ENCODE measurements around the gene ORAI1.
"Not testable (repeated sequence)": the region's sequence is repeated elsewhere in the genome, so short reads cannot be mapped to it uniquely, and the experiment has no call there.

Gene ORAI1

DNA sequence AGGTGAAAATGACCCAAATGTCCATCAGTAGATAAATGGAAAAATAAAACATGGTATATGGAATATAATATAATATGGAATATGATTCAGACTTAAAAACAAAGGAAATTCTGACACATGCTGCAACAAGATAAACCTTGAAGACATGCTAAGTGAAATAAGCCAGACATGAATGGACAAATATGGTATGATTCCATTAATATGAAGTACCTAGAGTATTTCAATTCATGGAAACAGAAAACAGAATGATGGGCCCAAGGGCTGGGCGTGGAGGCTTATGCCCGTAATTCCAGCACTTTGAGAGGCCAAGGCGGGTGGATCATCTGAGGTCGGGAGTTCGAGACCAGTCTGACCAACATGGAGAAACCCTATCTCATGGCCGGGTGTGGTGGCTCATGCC lies 22.7 kb upstream of the ORAI1 start:
- DNase-seq (ENCODE audit: low read depth in 1 of 2, low spot score in 1 of 2): no peak

DNA sequence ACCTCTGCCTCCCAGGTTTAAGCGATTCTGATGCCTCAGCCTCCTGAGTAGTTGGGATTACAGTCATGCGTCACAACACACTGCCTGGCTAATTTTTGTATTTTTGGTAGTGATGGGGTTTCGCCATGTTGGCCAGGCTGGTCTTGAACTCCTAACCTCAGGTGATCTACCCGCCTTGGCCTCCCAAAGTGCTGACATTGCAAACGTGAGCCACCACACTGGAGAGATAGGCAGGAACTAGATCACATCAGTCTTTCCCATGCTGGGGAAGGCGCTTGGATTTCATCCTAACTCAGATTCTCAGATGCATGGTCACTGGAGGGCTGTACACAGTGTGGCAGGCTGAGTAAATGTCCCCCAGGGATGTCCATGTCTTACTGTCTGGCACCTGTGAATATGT lies 18.0 kb upstream of the ORAI1 start:
- no peak for DNase-seq (ENCODE audit: low read depth in 1 of 2, low spot score in 1 of 2)

DNA sequence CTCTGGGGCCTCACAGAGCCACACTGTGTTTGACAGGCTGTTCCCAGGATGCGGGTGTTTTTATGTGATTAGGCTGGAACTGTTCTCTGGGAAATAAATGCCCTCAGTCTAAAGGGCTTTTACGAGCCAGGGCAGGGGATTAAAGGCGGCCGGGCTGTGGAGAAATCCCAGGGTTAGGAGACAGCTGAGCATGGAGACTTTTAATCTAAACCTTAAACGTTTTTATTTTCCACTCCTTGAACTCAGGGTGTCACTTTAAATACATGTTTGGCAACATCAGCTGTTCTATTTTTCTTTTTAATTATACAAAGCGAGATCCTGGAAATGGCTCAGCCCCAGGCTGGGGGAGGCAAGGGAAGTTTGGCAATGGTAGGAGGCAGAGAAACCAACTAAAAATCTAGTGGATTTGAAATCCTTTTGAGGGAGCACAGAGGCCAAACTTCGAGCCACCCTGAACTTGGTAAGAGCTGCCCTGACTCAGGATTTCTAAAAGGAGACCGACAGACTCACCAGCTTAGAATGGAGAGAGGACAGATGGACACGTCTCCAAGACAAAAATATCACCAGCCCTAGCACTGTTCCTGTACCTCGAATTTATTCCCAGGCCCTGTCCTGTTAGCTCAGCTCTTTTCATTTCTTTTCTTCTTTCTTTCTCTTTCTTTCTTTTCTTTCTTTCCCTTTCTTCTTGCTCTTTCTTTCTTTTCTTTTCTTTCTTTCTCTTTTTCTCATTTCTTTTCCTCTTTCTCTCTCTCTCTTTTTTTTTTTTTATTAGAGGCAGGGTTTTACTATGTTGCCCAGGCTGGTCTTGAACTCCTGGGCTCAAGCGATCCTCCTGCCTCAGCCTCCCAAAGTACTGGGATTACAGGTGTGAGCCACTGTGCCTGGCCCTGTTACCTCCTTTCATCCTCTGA lies 15.8 kb upstream of the ORAI1 start:
- no peak for DNase-seq (ENCODE audit: low read depth in 1 of 2, low spot score in 1 of 2)

DNA sequence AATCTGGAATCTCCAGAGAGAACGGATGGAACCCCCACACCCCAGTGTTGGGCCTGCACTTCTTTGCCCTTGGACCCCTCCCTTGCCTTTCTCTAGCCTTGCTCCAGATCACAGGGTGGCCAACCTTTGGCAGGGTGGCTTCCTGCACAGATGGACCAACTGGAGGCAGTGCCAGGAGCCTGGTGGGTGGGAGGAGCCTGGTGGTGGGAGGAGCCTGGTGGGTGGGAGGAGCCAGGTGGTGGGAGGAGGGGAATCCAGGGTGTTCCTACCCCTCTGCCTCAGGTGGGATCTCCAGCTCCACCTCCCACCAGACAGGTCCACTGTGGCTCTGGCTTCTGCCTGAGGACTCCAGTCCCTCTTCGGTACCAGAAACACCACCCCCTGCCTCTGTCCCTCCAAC lies 15.0 kb upstream of the ORAI1 start:
- no peak for DNase-seq (ENCODE audit: low read depth in 1 of 2, low spot score in 1 of 2)

DNA sequence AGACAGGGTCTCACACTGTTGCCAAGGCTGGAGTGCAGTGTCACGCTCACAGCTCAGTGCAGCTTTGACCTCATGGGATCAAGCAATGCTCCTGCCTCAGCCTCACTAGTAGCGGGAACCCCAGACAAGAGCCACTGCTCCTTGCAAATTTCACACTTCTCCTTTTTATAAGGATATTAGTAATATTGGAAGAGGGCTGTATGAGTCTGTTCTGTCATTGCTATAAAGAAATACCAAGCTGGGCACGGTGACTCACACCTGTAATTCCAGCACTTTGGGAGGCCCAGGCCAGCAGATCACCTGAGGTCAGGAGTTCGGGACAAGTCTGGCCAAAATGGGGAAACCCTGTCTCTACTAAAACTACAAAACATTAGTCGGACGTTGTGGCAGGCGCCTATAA lies 12.9 kb upstream of the ORAI1 start:
- no peak for DNase-seq (ENCODE audit: low read depth in 1 of 2, low spot score in 1 of 2)

DNA sequence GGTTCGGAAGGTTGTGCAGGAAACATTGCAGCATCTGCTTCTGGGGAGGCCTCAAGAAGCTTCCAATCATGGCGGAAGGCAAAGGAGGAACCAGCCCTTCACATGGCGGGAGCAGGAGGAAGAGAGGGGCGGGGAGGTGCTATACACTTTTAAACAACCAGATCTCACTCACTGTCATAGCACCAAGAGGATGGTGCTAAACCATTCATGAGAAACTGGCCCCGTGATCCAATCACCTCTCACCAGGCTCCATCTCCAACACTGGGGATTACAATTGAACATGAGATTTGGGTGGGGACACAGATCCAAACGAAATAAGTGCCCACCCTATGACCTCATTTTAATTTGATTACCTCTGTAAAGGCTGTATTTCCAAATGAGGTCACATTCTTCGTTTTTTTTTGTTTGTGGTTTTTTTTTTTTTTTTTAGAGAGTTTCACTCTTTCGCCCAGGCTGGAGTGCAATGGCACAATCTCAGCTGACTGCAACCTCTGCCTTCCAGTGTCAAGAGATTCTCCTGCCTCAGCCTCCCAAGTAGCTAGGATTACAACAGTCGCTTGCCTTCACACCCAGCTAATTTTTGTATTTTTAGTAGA lies 11.4 kb upstream of the ORAI1 start:
- no peak for DNase-seq (ENCODE audit: low read depth in 1 of 2, low spot score in 1 of 2)

DNA sequence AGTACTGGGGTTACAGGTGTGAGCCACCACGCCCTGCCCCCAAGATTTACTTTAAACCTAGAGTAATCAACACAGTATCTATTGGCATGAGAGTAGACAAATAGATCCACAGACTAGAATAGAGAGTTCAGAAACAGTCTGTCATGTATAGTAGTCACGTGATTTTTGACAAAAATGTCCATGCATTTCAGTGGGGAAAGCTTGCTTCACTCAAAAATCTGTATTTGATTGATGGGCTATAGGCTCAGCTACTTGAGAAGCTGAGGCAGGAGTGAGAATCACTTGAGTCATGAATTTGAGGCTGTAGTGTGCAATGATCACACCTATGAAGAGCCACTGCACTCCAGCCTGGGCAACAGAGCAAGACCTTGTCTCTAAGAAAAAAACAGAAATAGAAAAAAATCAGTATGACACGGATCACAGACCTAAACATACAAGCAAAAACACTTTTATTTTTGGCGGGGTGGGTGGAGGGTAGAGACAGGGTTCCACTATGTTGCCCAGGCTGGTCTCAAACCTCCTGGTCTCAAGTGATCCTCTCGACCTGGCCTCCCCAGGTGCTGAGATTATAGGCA lies 7.6 kb upstream of the ORAI1 start:
- no peak for DNase-seq (ENCODE audit: low read depth in 1 of 2, low spot score in 1 of 2)

DNA sequence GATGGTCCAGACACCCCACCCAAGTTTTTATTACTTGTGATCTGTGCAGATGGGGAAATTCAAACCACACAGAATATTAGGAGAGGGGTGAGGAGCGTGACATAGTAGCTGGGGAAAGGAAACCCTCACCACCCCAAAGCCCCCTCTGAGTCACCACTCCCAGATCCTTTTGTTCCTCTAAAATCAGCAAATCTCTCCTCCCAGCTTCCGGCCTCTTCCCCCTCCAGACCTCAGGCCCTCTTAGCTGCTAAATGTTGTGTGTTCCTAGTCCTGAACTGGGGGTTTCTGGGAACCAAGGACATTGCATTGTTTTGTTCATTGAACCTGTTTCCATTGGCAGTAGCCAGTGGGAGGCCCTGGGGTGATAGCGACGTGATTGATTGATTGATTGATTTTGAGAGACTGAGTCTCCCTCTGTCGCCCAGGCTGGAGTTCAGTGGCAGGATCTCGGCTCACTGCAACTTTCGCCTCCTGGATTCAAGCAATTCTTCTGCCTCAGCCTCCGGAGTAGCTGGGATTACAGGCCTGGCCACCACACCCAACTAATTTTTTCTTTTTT lies 5.9 kb upstream of the ORAI1 start:
- DNase-seq (ENCODE audit: low read depth in 1 of 2, low spot score in 1 of 2): no peak

DNA sequence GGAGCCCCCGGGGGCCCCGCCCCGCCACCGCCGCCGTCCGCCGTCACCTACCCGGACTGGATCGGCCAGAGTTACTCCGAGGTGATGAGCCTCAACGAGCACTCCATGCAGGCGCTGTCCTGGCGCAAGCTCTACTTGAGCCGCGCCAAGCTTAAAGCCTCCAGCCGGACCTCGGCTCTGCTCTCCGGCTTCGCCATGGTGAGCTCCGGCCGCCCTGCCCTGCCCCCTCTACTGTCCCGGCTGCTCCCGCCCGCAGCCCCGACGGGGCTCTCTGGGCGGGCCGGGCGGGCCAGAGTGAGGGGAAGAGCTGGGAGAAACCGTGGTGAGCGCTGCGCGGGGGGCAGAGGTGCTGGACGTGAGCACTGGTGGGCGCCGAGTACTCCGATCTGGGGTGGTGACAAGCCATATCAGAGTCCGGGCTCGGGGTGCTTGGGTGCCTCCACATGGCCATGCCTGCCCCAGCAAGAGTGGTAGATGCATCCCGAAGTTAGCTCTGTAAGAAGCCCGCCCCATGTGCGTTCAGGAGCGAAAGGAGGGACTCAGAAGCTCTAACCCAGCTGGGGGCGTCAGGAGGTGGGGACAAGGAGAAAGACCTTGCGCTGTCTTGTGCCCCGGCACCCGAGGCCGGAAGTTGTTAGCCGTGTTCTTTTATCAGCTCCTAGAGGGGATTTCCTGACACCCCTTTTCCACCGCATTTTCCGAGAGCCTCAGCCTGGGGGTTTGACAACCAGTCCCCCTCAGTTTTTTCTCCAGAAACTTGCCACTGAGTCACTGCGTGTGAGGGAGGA lies 717 bp downstream of the ORAI1 start:
- peak; percentile 81 to 94 for DNase-seq (ENCODE audit: low read depth in 1 of 2, low spot score in 1 of 2)

DNA sequence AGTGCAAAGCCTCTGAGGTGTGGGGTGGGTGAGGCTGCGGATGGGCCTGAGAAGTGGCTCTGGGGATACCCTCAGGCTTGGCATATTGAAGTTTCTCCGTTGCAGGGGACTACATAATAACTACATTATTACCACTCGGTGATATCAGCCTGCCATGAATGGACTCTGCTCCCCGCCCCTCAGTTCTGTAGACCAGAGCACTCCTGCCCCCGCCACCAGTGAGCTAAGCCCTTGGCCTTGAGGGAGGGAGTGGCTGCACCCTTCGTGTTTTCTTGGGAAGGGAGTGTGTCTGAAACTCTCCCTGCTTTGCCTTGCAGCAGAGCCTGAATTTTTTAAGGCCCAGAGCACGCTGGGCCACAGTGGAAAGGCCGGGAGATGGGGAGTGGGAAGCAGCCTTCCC lies 1.7 kb downstream of the ORAI1 start:
- no peak for DNase-seq (ENCODE audit: low read depth in 1 of 2, low spot score in 1 of 2)

DNA sequence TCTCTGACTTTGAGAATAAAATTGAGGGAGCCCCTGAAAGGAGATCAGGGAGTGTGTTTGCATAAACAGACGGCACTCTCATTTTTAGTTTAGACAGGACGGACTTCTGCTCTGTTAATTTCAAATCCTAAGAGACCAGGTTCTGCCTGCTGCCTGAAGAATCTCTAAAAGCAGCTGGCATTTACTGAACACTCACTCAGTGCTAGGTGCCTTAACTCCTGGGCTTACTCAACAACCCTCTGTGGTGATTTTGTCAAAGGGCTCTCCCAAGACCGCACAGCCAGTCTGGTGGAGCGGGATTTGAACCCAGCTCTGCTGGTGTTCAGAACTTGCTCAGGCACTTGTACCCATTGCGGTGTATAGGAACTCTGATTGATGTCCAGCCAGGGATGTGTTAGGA lies 2.2 kb downstream of the ORAI1 start:
- DNase-seq (ENCODE audit: low read depth in 1 of 2, low spot score in 1 of 2): no peak

DNA sequence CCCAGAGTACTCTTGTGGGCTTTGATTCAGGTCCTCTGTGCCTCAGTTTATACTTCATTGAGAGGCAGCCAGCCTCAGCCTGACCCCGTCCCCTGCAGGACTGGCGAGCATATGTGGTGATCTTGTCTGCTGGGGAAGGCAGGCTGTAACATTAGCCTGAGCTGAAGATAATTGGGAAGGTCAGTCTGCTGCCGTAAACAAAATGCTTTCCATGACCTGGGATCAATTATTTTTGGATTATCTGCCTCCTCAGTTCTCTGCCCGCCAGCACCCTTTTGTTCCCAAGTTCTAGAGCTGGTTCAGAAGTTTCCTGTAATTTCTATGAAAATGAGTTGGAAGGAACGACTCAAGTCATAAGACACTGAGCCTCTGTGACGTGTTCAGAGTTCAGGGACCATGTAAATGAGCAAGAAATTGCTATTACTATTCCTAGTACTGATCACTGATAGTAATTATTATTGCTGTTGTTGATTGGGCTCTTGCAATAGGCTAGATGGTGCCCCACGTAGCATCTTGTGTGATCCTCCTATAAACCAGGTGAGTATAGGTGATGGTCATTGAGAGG lies 4.5 kb downstream of the ORAI1 start:
- no peak for DNase-seq (ENCODE audit: low read depth in 1 of 2, low spot score in 1 of 2)

DNA sequence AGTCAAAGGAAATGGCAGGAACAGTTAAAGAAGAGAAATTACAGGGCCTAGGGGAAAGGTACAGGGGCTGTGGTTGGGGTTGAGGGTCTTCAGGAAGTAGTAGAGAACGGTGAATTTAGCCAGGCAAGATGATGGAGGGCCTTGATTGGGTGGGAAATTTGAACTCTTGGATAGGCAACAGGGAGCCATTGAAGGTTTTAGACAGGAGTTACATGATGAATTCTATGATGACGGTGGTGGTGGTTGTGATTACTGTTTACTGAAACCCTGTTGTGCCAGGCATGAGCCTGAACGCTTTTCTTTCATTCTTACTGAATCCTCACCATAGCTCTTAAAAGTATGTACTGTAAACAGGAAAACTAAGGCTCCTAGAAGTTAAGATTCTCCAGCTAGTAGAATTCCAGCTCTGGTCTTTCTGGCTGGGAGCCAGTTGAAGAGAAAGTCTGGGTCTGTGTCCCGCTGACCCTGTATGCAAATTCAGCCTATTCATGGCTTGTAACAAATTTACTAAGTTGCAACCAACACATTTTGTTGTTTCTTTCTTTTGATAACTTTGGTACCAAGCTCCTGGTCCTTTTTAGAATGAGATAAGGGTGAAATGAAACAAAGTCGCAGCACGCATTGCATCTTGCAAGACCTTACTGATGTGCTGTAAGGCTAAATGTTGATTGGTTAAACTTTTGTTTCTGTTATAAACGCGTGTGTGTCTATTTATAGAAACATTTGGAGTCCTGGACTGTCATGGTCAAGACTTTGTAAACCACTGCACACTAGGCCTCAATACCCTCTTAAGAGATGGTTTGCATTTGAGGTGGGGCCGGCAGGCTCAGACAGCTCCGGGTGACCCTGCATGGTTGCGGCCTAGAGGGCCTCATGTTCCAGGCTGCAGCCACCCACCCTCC lies 6.0 kb downstream of the ORAI1 start:
- no peak for DNase-seq (ENCODE audit: low read depth in 1 of 2, low spot score in 1 of 2)

DNA sequence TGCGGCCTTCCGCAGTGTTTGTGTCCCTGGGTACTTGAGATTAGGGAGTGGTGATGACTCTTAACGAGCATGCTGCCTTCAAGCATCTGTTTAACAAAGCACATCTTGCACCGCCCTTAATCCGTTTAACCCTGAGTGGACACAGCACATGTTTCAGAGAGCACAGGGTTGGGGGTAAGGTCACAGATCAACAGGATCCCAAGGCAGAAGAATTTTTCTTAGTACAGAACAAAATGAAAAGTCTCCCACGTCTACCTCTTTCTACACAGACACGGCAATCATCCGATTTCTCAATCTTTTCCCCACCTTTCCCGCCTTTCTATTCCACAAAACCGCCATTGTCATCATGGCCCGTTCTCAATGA lies 7.5 kb downstream of the ORAI1 start:
- not testable (repeated sequence) for DNase-seq (ENCODE audit: low read depth in 1 of 2, low spot score in 1 of 2)

DNA sequence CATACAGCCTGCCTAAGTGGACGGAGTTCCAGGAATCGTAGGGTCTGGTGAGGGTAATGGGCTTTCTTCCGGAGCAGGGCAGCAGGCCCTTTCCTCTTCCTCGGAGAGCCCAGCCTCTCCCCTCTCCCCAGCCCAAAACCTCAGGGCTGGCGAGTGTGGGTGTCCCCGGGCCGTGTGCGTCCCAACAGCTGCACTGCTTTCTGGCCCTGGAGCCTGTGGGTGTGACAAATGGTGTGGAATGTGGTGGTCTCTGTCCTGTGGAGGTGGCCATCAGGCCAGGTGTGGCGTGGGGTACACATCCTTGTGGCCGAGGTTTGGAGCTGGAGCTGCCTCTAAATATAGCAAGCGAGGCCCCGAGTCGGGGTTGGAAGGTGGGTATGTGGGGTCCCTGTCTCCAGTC lies 8.5 kb downstream of the ORAI1 start:
- no peak for DNase-seq (ENCODE audit: low read depth in 1 of 2, low spot score in 1 of 2)

DNA sequence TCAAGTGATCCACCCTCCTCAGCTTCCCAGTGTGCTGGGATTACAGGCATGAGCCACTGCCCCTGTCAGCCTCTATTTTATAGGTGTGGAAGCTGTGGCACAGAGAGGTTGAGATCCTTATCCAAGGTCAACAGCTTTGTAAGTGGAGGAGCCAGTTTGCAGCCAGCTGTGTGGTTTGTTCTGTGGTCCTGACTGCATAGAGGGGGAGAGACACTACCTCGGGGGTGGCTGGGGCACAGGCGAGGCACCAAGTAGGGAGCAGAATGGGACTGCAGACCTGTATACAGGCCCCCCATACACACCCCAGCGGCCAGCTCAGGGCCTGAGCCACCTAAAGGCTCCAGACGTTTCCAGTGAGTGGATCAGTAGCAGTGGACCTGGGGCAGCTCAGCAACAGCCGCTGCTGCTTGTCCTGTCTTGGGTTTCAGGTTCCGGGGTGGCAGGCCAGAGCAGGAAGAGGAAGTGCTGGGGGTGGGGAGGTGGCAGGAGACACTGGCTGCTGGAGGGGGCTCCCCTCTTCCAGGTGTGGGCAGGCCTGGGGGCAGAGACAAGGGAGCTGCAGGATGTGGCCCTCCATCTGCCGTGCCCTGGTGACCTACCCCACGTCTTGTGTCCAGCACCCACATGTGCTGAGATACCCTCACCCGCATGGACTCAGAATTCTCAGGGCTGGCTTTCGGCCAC lies 11.0 kb downstream of the ORAI1 start:
- peak in 1 of 2 donors; percentile 49 for DNase-seq (ENCODE audit: low read depth in 1 of 2, low spot score in 1 of 2)

DNA sequence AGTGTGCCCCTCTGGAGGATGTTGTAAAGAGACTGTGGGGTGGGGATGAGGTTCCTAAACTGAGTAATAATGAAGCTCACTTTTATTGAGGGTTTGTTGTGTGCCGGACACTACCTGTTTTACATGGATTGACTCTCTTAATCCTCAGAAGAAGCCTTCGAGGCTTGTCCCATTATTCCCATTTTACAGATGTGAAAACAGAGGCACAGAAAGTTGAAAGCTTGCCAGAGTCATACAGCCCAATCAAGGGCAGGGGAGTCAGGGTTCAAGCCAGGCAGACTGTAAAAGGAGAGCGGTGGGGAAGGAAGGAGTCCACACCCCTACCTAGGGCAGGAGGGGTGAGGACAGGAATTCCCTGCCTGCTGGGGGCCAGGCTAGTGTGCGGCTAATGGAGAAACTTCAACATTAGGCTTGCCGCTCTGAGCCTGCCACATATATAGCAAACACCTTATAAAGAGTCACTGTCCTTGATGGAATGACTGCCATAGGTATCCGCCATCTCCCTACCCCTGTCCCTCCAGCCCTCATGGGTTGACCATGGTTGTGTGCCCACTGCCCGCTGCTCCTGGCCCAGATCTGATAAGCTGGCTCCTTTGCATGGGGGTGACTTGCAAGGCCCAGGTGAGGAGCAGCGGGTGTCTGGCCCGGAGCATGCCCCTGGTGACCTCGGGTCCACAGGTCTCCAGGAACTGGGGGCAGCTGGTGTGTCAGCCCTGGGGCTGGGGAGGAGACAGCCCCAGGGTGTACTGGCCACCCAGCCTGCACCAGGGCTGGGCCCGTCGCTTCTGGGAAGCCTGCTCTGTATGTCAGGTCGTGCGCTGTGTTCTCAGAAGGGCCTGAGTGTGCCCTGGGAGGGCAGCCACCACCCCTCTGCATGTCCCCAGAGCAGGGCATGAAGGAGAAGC lies 12.2 kb downstream of the ORAI1 start:
- no peak for DNase-seq (ENCODE audit: low read depth in 1 of 2, low spot score in 1 of 2)

DNA sequence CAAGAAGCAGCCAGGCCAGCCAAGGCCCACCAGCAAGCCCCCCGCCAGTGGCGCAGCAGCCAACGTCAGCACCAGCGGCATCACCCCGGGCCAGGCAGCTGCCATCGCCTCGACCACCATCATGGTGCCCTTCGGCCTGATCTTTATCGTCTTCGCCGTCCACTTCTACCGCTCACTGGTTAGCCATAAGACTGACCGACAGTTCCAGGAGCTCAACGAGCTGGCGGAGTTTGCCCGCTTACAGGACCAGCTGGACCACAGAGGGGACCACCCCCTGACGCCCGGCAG lies 15.0 kb downstream of the ORAI1 start:
- DNase-seq (ENCODE audit: low read depth in 1 of 2, low spot score in 1 of 2): no peak
